ENCODE measurements around the gene CSK. TPM values are rescaled to one million over a fixed set of nuclear protein-coding genes. Genes with fewer than 3 reads are reported as not detected.

The CSK gene
- total RNA-seq, 1 experiment from 2014 or later = 82.6 TPM

GRCh38 chr15:74768099-74768770 is 13.6 kb upstream of the CSK start:
- TF ChIP-seq, protein P1, sequence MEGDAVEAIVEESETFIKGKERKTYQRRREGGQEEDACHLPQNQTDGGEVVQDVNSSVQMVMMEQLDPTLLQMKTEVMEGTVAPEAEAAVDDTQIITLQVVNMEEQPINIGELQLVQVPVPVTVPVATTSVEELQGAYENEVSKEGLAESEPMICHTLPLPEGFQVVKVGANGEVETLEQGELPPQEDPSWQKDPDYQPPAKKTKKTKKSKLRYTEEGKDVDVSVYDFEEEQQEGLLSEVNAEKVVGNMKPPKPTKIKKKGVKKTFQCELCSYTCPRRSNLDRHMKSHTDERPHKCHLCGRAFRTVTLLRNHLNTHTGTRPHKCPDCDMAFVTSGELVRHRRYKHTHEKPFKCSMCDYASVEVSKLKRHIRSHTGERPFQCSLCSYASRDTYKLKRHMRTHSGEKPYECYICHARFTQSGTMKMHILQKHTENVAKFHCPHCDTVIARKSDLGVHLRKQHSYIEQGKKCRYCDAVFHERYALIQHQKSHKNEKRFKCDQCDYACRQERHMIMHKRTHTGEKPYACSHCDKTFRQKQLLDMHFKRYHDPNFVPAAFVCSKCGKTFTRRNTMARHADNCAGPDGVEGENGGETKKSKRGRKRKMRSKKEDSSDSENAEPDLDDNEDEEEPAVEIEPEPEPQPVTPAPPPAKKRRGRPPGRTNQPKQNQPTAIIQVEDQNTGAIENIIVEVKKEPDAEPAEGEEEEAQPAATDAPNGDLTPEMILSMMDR (IDR thresholded peaks at IDR 0.05; ENCODE audit: unreplicated experiment) = no peak
- no peak for DNase-seq
- H3K27me3 Mint-ChIP-seq (ENCODE audit: unreplicated experiment) = peaks cover 26% of the 10 kb centered on the region
- peaks cover 9% of the 10 kb centered on the region for H3K4me1 Mint-ChIP-seq (ENCODE audit: low read depth, unreplicated experiment)
- intact Hi-C loops (cut with micrococcal nuclease; ENCODE audit: unreplicated experiment) = loop anchor here (2.0 kb wide), 2 partner anchors 125 to 395 kb away; no protein-coding TSS in a partner anchor
- no peaks in the 10 kb centered on the region for H3K9me3 Mint-ChIP-seq (ENCODE audit: low read depth, unreplicated experiment)
- peak overlapping the region; percentile 28 for H3K27ac Mint-ChIP-seq (ENCODE audit: unreplicated experiment)
- peaks cover 15% of the 10 kb centered on the region for H3K36me3 Mint-ChIP-seq (ENCODE audit: insufficient read depth, unreplicated experiment)
- no peak overlapping the region for H3K4me3 Mint-ChIP-seq (ENCODE audit: low read depth, unreplicated experiment)
- no TSS peak for BruUV-seq (replicated peaks)
- CTCF ChIA-PET = interaction anchor here (0.5 to 4.1 kb wide), 14 partner anchors 9 to 198 kb away, joined by 3 to 107 read pairs (median 4); partner anchors contain the start of gene ULK3

GRCh38 chr15:74768771-74769342 is 13.0 kb upstream of the CSK start:
- DNase-seq = peak; percentile 81
- no TSS peak for BruUV-seq (replicated peaks)
- peaks cover 9% of the 10 kb centered on the region for H3K4me1 Mint-ChIP-seq (ENCODE audit: low read depth, unreplicated experiment)
- TF ChIP-seq, protein P1 (IDR thresholded peaks at IDR 0.05; ENCODE audit: unreplicated experiment) = peak; percentile 84
- CTCF ChIA-PET = interaction anchor here (0.5 to 4.1 kb wide), 18 partner anchors 9 to 394 kb away, joined by 3 to 107 read pairs (median 4); partner anchors contain the start of genes RPP25 and ULK3
- H3K27ac Mint-ChIP-seq (ENCODE audit: unreplicated experiment) = peak overlapping the region; percentile 28
- intact Hi-C loops (cut with micrococcal nuclease; ENCODE audit: unreplicated experiment) = loop anchor here (1.0 to 2.0 kb wide), 4 partner anchors 31 to 396 kb away; no protein-coding TSS in a partner anchor
- H3K36me3 Mint-ChIP-seq (ENCODE audit: insufficient read depth, unreplicated experiment) = peaks cover 15% of the 10 kb centered on the region
- peaks cover 26% of the 10 kb centered on the region for H3K27me3 Mint-ChIP-seq (ENCODE audit: unreplicated experiment)
- H3K9me3 Mint-ChIP-seq (ENCODE audit: low read depth, unreplicated experiment) = no peaks in the 10 kb centered on the region
- no peak overlapping the region for H3K4me3 Mint-ChIP-seq (ENCODE audit: low read depth, unreplicated experiment)

- Mint-ChIP-seq H3K27ac (ENCODE audit: unreplicated experiment) (no peak overlapping the region), H3K36me3 (ENCODE audit: insufficient read depth, unreplicated experiment) (peaks cover 15% of the 10 kb centered on the region), H3K4me1 (ENCODE audit: low read depth, unreplicated experiment) (peaks cover 9% of the 10 kb centered on the region), H3K27me3 (ENCODE audit: unreplicated experiment) (peaks cover 26% of the 10 kb centered on the region), H3K4me3 (ENCODE audit: low read depth, unreplicated experiment) (no peak overlapping the region), H3K9me3 (ENCODE audit: low read depth, unreplicated experiment) (no peaks in the 10 kb centered on the region)
- intact Hi-C loops (cut with micrococcal nuclease; ENCODE audit: unreplicated experiment) = loop anchor here (1.0 to 2.0 kb wide), 5 partner anchors 31 to 397 kb away; no protein-coding TSS in a partner anchor
- BruUV-seq (replicated peaks) = no TSS peak
- CTCF ChIA-PET = interaction anchor here (0.5 to 4.1 kb wide), 18 partner anchors 9 to 395 kb away, joined by 3 to 107 read pairs (median 4); partner anchors contain the start of genes RPP25 and ULK3
- no peak for DNase-seq
- TF ChIP-seq, protein P1 (IDR thresholded peaks at IDR 0.05; ENCODE audit: unreplicated experiment) = no peak
These were observed 12.3 kb upstream of the CSK start for GRCh38 chr15:74769463-74770025.

GRCh38 chr15:74770211-74770903 is 11.5 kb upstream of the CSK start:
- H3K36me3 Mint-ChIP-seq (ENCODE audit: insufficient read depth, unreplicated experiment) = peaks cover 15% of the 10 kb centered on the region
- BruUV-seq (replicated peaks) = no TSS peak
- CTCF ChIA-PET = interaction anchor here (0.7 to 4.1 kb wide), 30 partner anchors 9 to 538 kb away, joined by 3 to 107 read pairs (median 4); partner anchors contain the start of genes CLK3, COX5A, CSK and FAM219B
- H3K27ac Mint-ChIP-seq (ENCODE audit: unreplicated experiment) = no peak overlapping the region
- peaks cover 26% of the 10 kb centered on the region for H3K27me3 Mint-ChIP-seq (ENCODE audit: unreplicated experiment)
- TF ChIP-seq, protein P1 (IDR thresholded peaks at IDR 0.05; ENCODE audit: unreplicated experiment) = no peak
- no peaks in the 10 kb centered on the region for H3K9me3 Mint-ChIP-seq (ENCODE audit: low read depth, unreplicated experiment)
- H3K4me1 Mint-ChIP-seq (ENCODE audit: low read depth, unreplicated experiment) = peaks cover 9% of the 10 kb centered on the region
- intact Hi-C loops (cut with micrococcal nuclease; ENCODE audit: unreplicated experiment) = loop anchor here (2.0 kb wide), 1 partner anchor 130 kb away; no protein-coding TSS in a partner anchor
- H3K4me3 Mint-ChIP-seq (ENCODE audit: low read depth, unreplicated experiment) = no peak overlapping the region
- DNase-seq = no peak

Data from Calu3 (cell line).